ENCODE measurements around the gene MESD. TPM values are rescaled to one million over a fixed set of nuclear protein-coding genes. Genes with fewer than 3 reads are reported as not detected.
A peak's percentile ranks its signal among the peaks of the same experiment; 100 is the strongest.

Gene MESD
- total RNA-seq, 4 donors from 2014 or later, result 14.1 to 17.4 (median 14.5) TPM

DNA sequence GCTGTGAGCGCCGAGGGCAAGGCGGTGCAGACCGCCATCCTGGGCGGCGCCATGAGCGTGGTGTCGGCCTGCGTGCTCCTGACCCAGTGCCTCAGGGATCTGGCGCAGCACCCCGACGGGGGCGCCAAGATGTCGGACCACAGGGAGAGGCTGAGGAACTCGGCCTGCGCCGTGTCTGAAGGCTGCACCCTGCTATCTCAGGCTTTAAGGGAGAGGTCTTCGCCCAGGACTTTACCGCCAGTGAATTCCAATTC is 13.4 kb upstream of the MESD start:
- peaks cover 5 to 14% (median 10%) of the 10 kb centered on the region in 4 donors for H3K36me3 ChIP-seq
- H3K27ac ChIP-seq (replicated peaks in 1 of 4), result peak overlapping the region; percentile 93 to 99 (median 97)
- TF ChIP-seq, protein P1, sequence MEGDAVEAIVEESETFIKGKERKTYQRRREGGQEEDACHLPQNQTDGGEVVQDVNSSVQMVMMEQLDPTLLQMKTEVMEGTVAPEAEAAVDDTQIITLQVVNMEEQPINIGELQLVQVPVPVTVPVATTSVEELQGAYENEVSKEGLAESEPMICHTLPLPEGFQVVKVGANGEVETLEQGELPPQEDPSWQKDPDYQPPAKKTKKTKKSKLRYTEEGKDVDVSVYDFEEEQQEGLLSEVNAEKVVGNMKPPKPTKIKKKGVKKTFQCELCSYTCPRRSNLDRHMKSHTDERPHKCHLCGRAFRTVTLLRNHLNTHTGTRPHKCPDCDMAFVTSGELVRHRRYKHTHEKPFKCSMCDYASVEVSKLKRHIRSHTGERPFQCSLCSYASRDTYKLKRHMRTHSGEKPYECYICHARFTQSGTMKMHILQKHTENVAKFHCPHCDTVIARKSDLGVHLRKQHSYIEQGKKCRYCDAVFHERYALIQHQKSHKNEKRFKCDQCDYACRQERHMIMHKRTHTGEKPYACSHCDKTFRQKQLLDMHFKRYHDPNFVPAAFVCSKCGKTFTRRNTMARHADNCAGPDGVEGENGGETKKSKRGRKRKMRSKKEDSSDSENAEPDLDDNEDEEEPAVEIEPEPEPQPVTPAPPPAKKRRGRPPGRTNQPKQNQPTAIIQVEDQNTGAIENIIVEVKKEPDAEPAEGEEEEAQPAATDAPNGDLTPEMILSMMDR (IDR thresholded peaks at IDR 0.05), result no peak
- no peak for TF ChIP-seq EP300 (IDR thresholded peaks at IDR 0.05)
- TF ChIP-seq POLR2A (IDR thresholded peaks at IDR 0.05; ENCODE audit: low read depth), result no peak
- TF ChIP-seq POLR2AphosphoS5 (IDR thresholded peaks at IDR 0.05), result no peak
- no peaks in the 10 kb centered on the region for H3K9me3 ChIP-seq
- H3K4me3 ChIP-seq, result peak overlapping the region; percentile 87 to 97 (median 94)
- 79% methylated on average over 8 of the region's 19 CpGs for WGBS
- no peaks in the 10 kb centered on the region for H3K27me3 ChIP-seq
- intact Hi-C loops (cut with DNase I), result no loop called here
- H3K4me1 ChIP-seq, result peaks cover 8 to 68% (median 57%) of the 10 kb centered on the region in 4 donors
- no peak for DNase-seq (ENCODE audit: extremely low spot score)

DNA sequence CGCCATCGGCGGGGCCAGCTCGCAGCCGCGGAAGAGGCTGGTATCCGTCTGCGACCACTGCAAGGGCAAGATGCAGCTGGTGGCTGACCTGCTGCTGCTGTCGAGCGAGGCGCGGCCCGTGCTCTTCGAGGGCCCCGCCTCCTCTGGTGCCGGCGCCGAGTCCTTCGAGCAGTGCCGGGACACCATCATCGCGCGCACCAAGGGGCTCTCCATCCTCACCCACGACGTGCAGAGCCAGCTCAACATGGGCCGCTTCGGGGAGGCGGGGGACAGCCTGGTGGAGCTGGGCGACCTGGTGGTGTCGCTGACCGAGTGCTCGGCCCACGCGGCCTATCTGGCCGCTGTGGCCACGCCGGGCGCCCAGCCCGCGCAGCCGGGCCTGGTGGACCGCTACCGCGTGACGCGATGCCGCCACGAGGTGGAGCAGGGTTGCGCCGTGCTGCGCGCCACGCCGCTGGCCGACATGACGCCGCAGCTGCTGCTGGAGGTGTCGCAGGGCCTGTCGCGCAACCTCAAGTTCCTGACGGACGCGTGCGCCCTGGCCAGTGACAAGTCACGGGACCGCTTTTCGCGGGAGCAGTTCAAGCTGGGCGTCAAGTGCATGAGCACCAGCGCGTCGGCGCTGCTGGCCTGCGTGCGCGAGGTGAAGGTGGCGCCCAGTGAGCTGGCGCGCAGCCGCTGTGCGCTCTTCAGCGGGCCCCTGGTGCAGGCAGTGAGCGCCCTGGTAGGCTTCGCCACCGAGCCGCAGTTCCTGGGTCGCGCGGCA is 12.9 kb upstream of the MESD start:
- peak overlapping the region; percentile 87 to 97 (median 94) for H3K4me3 ChIP-seq
- H3K4me1 ChIP-seq, result peaks cover 8 to 68% (median 57%) of the 10 kb centered on the region in 4 donors
- intact Hi-C loops (cut with DNase I), result no loop called here
- no peak for DNase-seq (ENCODE audit: extremely low spot score)
- peak overlapping the region; percentile 93 to 99 (median 97) for H3K27ac ChIP-seq (replicated peaks in 1 of 4)
- no peaks in the 10 kb centered on the region for H3K27me3 ChIP-seq
- H3K9me3 ChIP-seq, result no peaks in the 10 kb centered on the region
- peaks cover 5 to 14% (median 10%) of the 10 kb centered on the region in 4 donors for H3K36me3 ChIP-seq
- WGBS, result no CpG with 5 or more reads among the region's 89 CpGs
- TF ChIP-seq POLR2AphosphoS5 (IDR thresholded peaks at IDR 0.05), result no peak
- no peak for TF ChIP-seq EP300 (IDR thresholded peaks at IDR 0.05)
- no peak for TF ChIP-seq POLR2A (IDR thresholded peaks at IDR 0.05; ENCODE audit: low read depth)
- TF ChIP-seq, protein P1 (IDR thresholded peaks at IDR 0.05), result no peak

DNA sequence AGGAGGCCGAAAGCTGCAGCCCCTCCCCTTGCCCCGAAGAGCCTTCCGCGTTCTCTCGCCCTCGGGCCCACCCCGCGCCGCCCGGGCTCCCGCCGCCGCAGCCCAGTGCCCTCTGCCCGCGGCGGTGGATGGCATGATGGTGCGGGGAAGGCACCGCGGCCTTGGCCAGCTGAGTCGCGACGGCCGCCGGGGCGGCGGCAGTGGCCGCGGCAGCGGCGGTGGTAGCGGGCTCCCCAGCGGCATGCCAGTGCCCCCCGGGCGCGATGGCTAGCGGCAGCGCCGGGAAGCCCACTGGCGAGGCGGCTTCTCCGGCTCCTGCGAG is 12.4 kb upstream of the MESD start:
- Histone ChIP-seq H3K4me1 (peaks cover 8 to 62% (median 57%) of the 10 kb centered on the region in 4 donors), H3K27ac (replicated peaks in 1 of 4) (peak overlapping the region; percentile 93 to 99 (median 97)), H3K36me3 (peaks cover 5 to 14% (median 10%) of the 10 kb centered on the region in 4 donors), H3K9me3 (no peaks in the 10 kb centered on the region), H3K27me3 (no peaks in the 10 kb centered on the region), H3K4me3 (peak overlapping the region; percentile 87 to 97 (median 94))
- 0% methylated on average over 5 of the region's 42 CpGs for WGBS
- TF ChIP-seq POLR2A (IDR thresholded peaks at IDR 0.05; ENCODE audit: low read depth) (no peak), POLR2AphosphoS5 (IDR thresholded peaks at IDR 0.05) (no peak), EP300 (IDR thresholded peaks at IDR 0.05) (no peak)
- TF ChIP-seq, protein P1 (IDR thresholded peaks at IDR 0.05), result no peak
- DNase-seq (ENCODE audit: extremely low spot score), result no peak
- intact Hi-C loops (cut with DNase I), result no loop called here

DNA sequence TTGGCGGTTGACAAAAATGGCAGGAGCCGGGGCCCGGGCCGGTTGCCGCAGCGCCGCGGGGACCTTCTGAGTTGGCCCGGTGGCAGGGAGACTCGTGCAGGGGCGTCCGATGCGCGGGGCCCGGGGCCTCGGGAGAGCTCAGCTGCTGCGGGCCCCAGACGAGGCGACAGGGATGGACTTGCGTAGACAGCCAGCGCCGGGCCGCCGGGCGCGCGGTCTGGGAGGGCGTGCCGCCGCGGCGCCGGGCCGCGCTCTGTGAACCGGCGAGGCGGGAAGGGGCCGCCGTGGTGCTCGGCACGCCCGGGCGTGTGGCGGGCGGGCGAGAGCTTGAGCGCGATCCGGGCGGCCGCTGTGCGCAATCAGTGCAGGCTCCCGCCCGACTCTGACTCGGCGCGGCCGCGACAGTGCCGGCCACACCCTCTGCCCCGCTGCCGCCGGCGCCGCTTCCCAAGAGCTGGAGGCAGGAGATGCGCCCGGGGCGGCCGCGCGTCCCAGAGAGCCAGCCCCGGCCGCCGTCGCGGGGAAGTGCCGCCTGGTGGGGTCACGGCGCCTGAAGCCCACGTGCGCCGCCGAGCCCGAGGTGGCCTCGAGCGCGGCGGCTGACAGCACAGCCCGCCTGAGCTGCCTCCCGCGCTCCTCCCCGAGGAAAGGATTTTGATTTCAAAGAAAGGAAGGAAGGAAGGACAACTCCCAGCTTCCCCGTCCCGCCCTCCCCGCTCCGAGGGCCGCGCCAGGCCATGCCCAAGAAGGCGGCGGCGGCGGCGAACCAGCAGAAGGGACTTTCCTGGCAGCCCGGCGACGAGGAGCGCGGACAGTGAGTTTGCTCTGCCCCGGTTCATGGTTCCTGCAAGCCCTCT is 11.8 kb upstream of the MESD start:
- peak overlapping the region; percentile 87 to 97 (median 94) for H3K4me3 ChIP-seq
- no peaks in the 10 kb centered on the region for H3K9me3 ChIP-seq
- peaks cover 8 to 59% (median 56%) of the 10 kb centered on the region in 4 donors for H3K4me1 ChIP-seq
- H3K27me3 ChIP-seq, result no peaks in the 10 kb centered on the region
- 0% methylated on average over 14 of the region's 110 CpGs for WGBS
- intact Hi-C loops (cut with DNase I), result no loop called here
- no peak for DNase-seq (ENCODE audit: extremely low spot score)
- H3K27ac ChIP-seq (replicated peaks in 1 of 4), result peak overlapping the region; percentile 93 to 99 (median 97)
- peaks cover 5 to 14% (median 10%) of the 10 kb centered on the region in 4 donors for H3K36me3 ChIP-seq
- TF ChIP-seq POLR2AphosphoS5 (IDR thresholded peaks at IDR 0.05), result peak; percentile 40 to 52
- TF ChIP-seq, protein P1 (IDR thresholded peaks at IDR 0.05), result no peak
- no peak for TF ChIP-seq EP300 (IDR thresholded peaks at IDR 0.05)
- TF ChIP-seq POLR2A (IDR thresholded peaks at IDR 0.05; ENCODE audit: low read depth), result peak; percentile 30

All from esophagus muscularis mucosa (tissue), 4 donors.